Measurements from ENCODE around the gene SPATA32. TPM values are rescaled to one million over a fixed set of nuclear protein-coding genes. Genes with fewer than 3 reads are reported as not detected.

Gene SPATA32
- total RNA-seq, 2 experiments from 2014 or later = 0.20 to 0.23 TPM

- POLR2A ChIA-PET = interaction anchor here (0.7 to 2.9 kb wide), 5 partner anchors 11 to 48 kb away, joined by 3 to 10 read pairs (median 3); no protein-coding TSS in a partner anchor
- no peaks in the 10 kb centered on the region for H3K27me3 Mint-ChIP-seq
- no peaks in the 10 kb centered on the region for H3K9me3 Mint-ChIP-seq
- CTCF ChIA-PET = interaction anchor here (1.2 to 2.5 kb wide), 3 partner anchors 11 to 131 kb away, joined by 3 to 12 read pairs (median 3); partner anchors contain the start of gene ACBD4
- H3K27ac Mint-ChIP-seq = no peak overlapping the region
- peaks cover 61% of the 10 kb centered on the region for H3K36me3 Mint-ChIP-seq (ENCODE audit: low read depth)
- H3K4me3 Mint-ChIP-seq = no peak overlapping the region
- peaks cover 16% of the 10 kb centered on the region for H3K4me1 Mint-ChIP-seq
- no peak for DNase-seq
Measured at GRCh38 chr17:45266372-45266926, 4.6 kb upstream of the SPATA32 start.

- peaks cover 58% of the 10 kb centered on the region for H3K36me3 Mint-ChIP-seq (ENCODE audit: low read depth)
- peaks cover 19% of the 10 kb centered on the region for H3K4me1 Mint-ChIP-seq
- H3K9me3 Mint-ChIP-seq = no peaks in the 10 kb centered on the region
- no peaks in the 10 kb centered on the region for H3K27me3 Mint-ChIP-seq
- ChIA-PET POLR2A (interaction anchor here (0.7 to 2.9 kb wide), 6 partner anchors 14 to 47 kb away, joined by 3 to 10 read pairs (median 3); partner anchors contain the start of gene FMNL1), CTCF (interaction anchor here (1.2 to 2.5 kb wide), 2 partner anchors 10 to 47 kb away, joined by 3 to 12 read pairs; no protein-coding TSS in a partner anchor)
- H3K27ac Mint-ChIP-seq = no peak overlapping the region
- no peak for DNase-seq
- no peak overlapping the region for H3K4me3 Mint-ChIP-seq
Measured at GRCh38 chr17:45265821-45266220, 3.9 kb upstream of the SPATA32 start.

- Mint-ChIP-seq H3K27me3 (no peaks in the 10 kb centered on the region), H3K4me3 (no peak overlapping the region), H3K9me3 (no peaks in the 10 kb centered on the region), H3K27ac (no peak overlapping the region), H3K4me1 (peaks cover 19% of the 10 kb centered on the region), H3K36me3 (ENCODE audit: low read depth) (peaks cover 51% of the 10 kb centered on the region)
- CTCF ChIA-PET = interaction anchor here (1.2 kb wide), 1 partner anchor 10 kb away, joined by 3 read pairs; no protein-coding TSS in a partner anchor
- POLR2A ChIA-PET = interaction anchor here (1.3 to 2.9 kb wide), 4 partner anchors 17 to 46 kb away, joined by 3 to 10 read pairs (median 4); no protein-coding TSS in a partner anchor
- no peak for DNase-seq
Measured at GRCh38 chr17:45264988-45265387, 3.1 kb upstream of the SPATA32 start.

- H3K4me3 Mint-ChIP-seq = no peak overlapping the region
- no peaks in the 10 kb centered on the region for H3K27me3 Mint-ChIP-seq
- H3K36me3 Mint-ChIP-seq (ENCODE audit: low read depth) = peaks cover 46% of the 10 kb centered on the region
- POLR2A ChIA-PET = interaction anchor here (1.3 to 1.6 kb wide), 3 partner anchors 38 to 45 kb away, joined by 3 to 4 read pairs (median 3); partner anchors contain the start of gene FMNL1
- CTCF ChIA-PET = interaction anchor here (2.8 kb wide), 1 partner anchor 13 kb away, joined by 11 read pairs; no protein-coding TSS in a partner anchor
- DNase-seq = no peak
- peaks cover 19% of the 10 kb centered on the region for H3K4me1 Mint-ChIP-seq
- no peaks in the 10 kb centered on the region for H3K9me3 Mint-ChIP-seq
- no peak overlapping the region for H3K27ac Mint-ChIP-seq
Measured at GRCh38 chr17:45264430-45264829, 2.5 kb upstream of the SPATA32 start.

- H3K27me3 Mint-ChIP-seq = no peaks in the 10 kb centered on the region
- POLR2A ChIA-PET = interaction anchor here (1.0 to 3.5 kb wide), 5 partner anchors 14 to 115 kb away, joined by 3 to 19 read pairs (median 3); partner anchors contain the start of genes FMNL1, HEXIM1 and MAP3K14
- no peak overlapping the region for H3K27ac Mint-ChIP-seq
- H3K9me3 Mint-ChIP-seq = no peaks in the 10 kb centered on the region
- CTCF ChIA-PET = interaction anchor here (1.3 to 2.8 kb wide), 3 partner anchors 14 to 44 kb away, joined by 4 to 11 read pairs (median 6); no protein-coding TSS in a partner anchor
- H3K4me3 Mint-ChIP-seq = no peak overlapping the region
- H3K36me3 Mint-ChIP-seq (ENCODE audit: low read depth) = peaks cover 37% of the 10 kb centered on the region
- DNase-seq = no peak
- peaks cover 19% of the 10 kb centered on the region for H3K4me1 Mint-ChIP-seq
Measured at GRCh38 chr17:45263477-45263860, 1.6 kb upstream of the SPATA32 start.

GRCh38 chr17:45262516-45263476 is 902 bp upstream of the SPATA32 start:
- Mint-ChIP-seq H3K27me3 (no peaks in the 10 kb centered on the region), H3K9me3 (no peaks in the 10 kb centered on the region), H3K4me1 (peaks cover 19% of the 10 kb centered on the region), H3K27ac (peak overlapping the region; percentile 61), H3K36me3 (ENCODE audit: low read depth) (peaks cover 32% of the 10 kb centered on the region), H3K4me3 (peak overlapping the region; percentile 70)
- ChIA-PET CTCF (interaction anchor here (1.0 to 2.8 kb wide), 4 partner anchors 15 to 44 kb away, joined by 3 to 11 read pairs (median 5); no protein-coding TSS in a partner anchor), POLR2A (interaction anchor here (0.6 to 3.5 kb wide), 6 partner anchors 14 to 114 kb away, joined by 3 to 19 read pairs (median 4); partner anchors contain the start of genes FMNL1, HEXIM1 and MAP3K14)
- no peak for DNase-seq

GRCh38 chr17:45260204-45260783 is 1.6 kb downstream of the SPATA32 start:
- ChIA-PET CTCF (interaction anchor here (1.5 kb wide), 1 partner anchor 42 kb away, joined by 6 read pairs; no protein-coding TSS in a partner anchor), POLR2A (interaction anchor here (0.9 to 27.5 kb wide), 3 partner anchors 9 to 35 kb away, joined by 3 to 528 read pairs (median 19); partner anchors contain the start of gene FMNL1)
- Mint-ChIP-seq H3K36me3 (ENCODE audit: low read depth) (peaks cover 15% of the 10 kb centered on the region), H3K4me3 (no peak overlapping the region), H3K4me1 (peaks cover 28% of the 10 kb centered on the region), H3K9me3 (no peaks in the 10 kb centered on the region), H3K27ac (no peak overlapping the region), H3K27me3 (no peaks in the 10 kb centered on the region)
- DNase-seq = no peak

- Mint-ChIP-seq H3K4me3 (no peak overlapping the region), H3K27ac (no peak overlapping the region)
- CTCF ChIA-PET = interaction anchor here (0.9 to 1.5 kb wide), 4 partner anchors 11 to 126 kb away, joined by 5 to 8 read pairs (median 6); no protein-coding TSS in a partner anchor
Measured at GRCh38 chr17:45258981-45259380, 2.9 kb downstream of the SPATA32 start.

GRCh38 chr17:45257115-45257514 is 4.8 kb downstream of the SPATA32 start:
- H3K27ac Mint-ChIP-seq = no peak overlapping the region
- peaks cover 30% of the 10 kb centered on the region for H3K4me1 Mint-ChIP-seq
- POLR2A ChIA-PET = interaction anchor here (1.2 to 27.5 kb wide), 3 partner anchors 8 to 60 kb away, joined by 3 to 528 read pairs (median 15); partner anchors contain the start of genes FMNL1 and MAP3K14

More at GRCh38 chr17:45258981-45259380, 2.9 kb downstream of the SPATA32 start:
- peaks cover 8% of the 10 kb centered on the region for H3K36me3 Mint-ChIP-seq (ENCODE audit: low read depth)
- POLR2A ChIA-PET = interaction anchor here (1.0 to 27.5 kb wide), 5 partner anchors 8 to 111 kb away, joined by 3 to 528 read pairs (median 3); partner anchors contain the start of genes FMNL1 and HEXIM1
- no peaks in the 10 kb centered on the region for H3K27me3 Mint-ChIP-seq
- no peak for DNase-seq
- peaks cover 30% of the 10 kb centered on the region for H3K4me1 Mint-ChIP-seq
- H3K9me3 Mint-ChIP-seq = no peaks in the 10 kb centered on the region

GRCh38 chr17:45256114-45256966 is 5.6 kb downstream of the SPATA32 start:
- CTCF ChIA-PET = interaction anchor here (0.9 to 4.3 kb wide), 5 partner anchors 9 to 121 kb away, joined by 3 to 18 read pairs (median 7); partner anchors contain the start of gene ACBD4
- H3K4me3 Mint-ChIP-seq = no peak overlapping the region
- no peaks in the 10 kb centered on the region for H3K27me3 Mint-ChIP-seq
- no peak overlapping the region for H3K27ac Mint-ChIP-seq
- no peaks in the 10 kb centered on the region for H3K36me3 Mint-ChIP-seq (ENCODE audit: low read depth)
- no peak for DNase-seq
- POLR2A ChIA-PET = interaction anchor here (0.6 to 27.5 kb wide), 4 partner anchors 8 to 59 kb away, joined by 3 to 528 read pairs (median 10); partner anchors contain the start of gene FMNL1
- H3K4me1 Mint-ChIP-seq = peaks cover 29% of the 10 kb centered on the region
- no peaks in the 10 kb centered on the region for H3K9me3 Mint-ChIP-seq

More at GRCh38 chr17:45257115-45257514, 4.8 kb downstream of the SPATA32 start:
- H3K27me3 Mint-ChIP-seq = no peaks in the 10 kb centered on the region
- no peaks in the 10 kb centered on the region for H3K36me3 Mint-ChIP-seq (ENCODE audit: low read depth)
- DNase-seq = no peak
- CTCF ChIA-PET = interaction anchor here (1.1 to 4.3 kb wide), 4 partner anchors 10 to 122 kb away, joined by 4 to 18 read pairs (median 8); partner anchors contain the start of gene ACBD4
- no peaks in the 10 kb centered on the region for H3K9me3 Mint-ChIP-seq
- no peak overlapping the region for H3K4me3 Mint-ChIP-seq

GRCh38 chr17:45255358-45255757 is 6.5 kb downstream of the SPATA32 start:
- Mint-ChIP-seq H3K4me3 (no peak overlapping the region), H3K36me3 (ENCODE audit: low read depth) (peaks cover 2% of the 10 kb centered on the region), H3K27ac (no peak overlapping the region), H3K27me3 (no peaks in the 10 kb centered on the region), H3K9me3 (no peaks in the 10 kb centered on the region), H3K4me1 (peaks cover 26% of the 10 kb centered on the region)
- POLR2A ChIA-PET = interaction anchor here (0.7 to 27.5 kb wide), 4 partner anchors 12 to 30 kb away, joined by 3 to 528 read pairs (median 4); partner anchors contain the start of gene FMNL1
- DNase-seq = no peak
- CTCF ChIA-PET = interaction anchor here (0.6 to 4.3 kb wide), 5 partner anchors 8 to 120 kb away, joined by 3 to 18 read pairs (median 7); partner anchors contain the start of gene ACBD4

Data from activated CD4-positive, alpha-beta memory T cell treated with anti-CD3 and anti-CD28 coated beads, Interleukin-2, amount 10 ng/mL, durations not matched to agents 7 days and 5 days (primary cell).